ENCODE results near the gene OR1F1. TPM values are rescaled to one million over a fixed set of nuclear protein-coding genes. Genes with fewer than 3 reads are reported as not detected.

OR1F1 gene
- total RNA-seq, 1 experiment from 2014 or later: not detected

GRCh38 chr16:3234543-3234856, 46.5 kb downstream of the OR1F1 start:
- Histone ChIP-seq H3K18ac (ENCODE audit: insufficient read length, low read depth, low read length) (peak overlapping the region; percentile 18), H3K27me3 (ENCODE audit: insufficient read depth, low read length) (no peaks in the 10 kb centered on the region), H4K5ac (ENCODE audit: insufficient read length, low read depth, low read length) (no peak overlapping the region), H3K9ac (ENCODE audit: extremely low read depth, insufficient read length, low read length) (peak overlapping the region; percentile 79), H3K14ac (ENCODE audit: insufficient read depth, low read length) (peak overlapping the region; percentile 74), H3K56ac (ENCODE audit: insufficient read length, low read depth, low read length) (no peak overlapping the region), H2BK12ac (ENCODE audit: insufficient read length, low read depth, low read length) (no peak overlapping the region), H3K9me3 (ENCODE audit: control insufficient read depth, low read depth, low read length) (peaks cover 8% of the 10 kb centered on the region), H2BK15ac (ENCODE audit: low read depth, low read length) (no peak overlapping the region), H2BK20ac (ENCODE audit: low read depth, low read length, poor library complexity, severe bottlenecking) (no peak overlapping the region), H4K8ac (replicated peaks; ENCODE audit: insufficient read length, low read depth, low read length) (no peak overlapping the region), H3K4me2 (ENCODE audit: insufficient read depth, insufficient read length, low read length) (peak overlapping the region; percentile 84), H3K4ac (ENCODE audit: low read depth, low read length) (no peak overlapping the region), H3K79me1 (ENCODE audit: insufficient read depth, low read depth, low read length, poor library complexity, severe bottlenecking) (peaks cover 3% of the 10 kb centered on the region), H2AK5ac (ENCODE audit: insufficient read length, low read length) (no peak overlapping the region), H3K79me2 (ENCODE audit: insufficient read depth, low read length) (no peaks in the 10 kb centered on the region), H4K20me1 (ENCODE audit: control insufficient read depth, insufficient read depth, insufficient read length) (no peaks in the 10 kb centered on the region), H4K91ac (ENCODE audit: insufficient read length, low read depth, low read length) (no peak overlapping the region), H2BK5ac (ENCODE audit: insufficient read length, low read length) (no peak overlapping the region), H3K27ac (ENCODE audit: insufficient read length, low read depth, low read length) (no peak overlapping the region), H2BK120ac (ENCODE audit: low read depth, low read length, poor library complexity, severe bottlenecking) (no peak overlapping the region), H2AFZ (ENCODE audit: low read length) (no peak overlapping the region), H3K23me2 (ENCODE audit: insufficient read length, low read depth, low read length, poor library complexity, severe bottlenecking) (no peaks in the 10 kb centered on the region), H3K23ac (ENCODE audit: insufficient read length, low read depth, low read length) (no peak overlapping the region), H3K4me1 (ENCODE audit: insufficient read depth, low read length) (no peaks in the 10 kb centered on the region), H3T11ph (ENCODE audit: low read length) (no peak overlapping the region)
- Mint-ChIP-seq H3K9me3 (peaks cover 39 to 42% of the 10 kb centered on the region in 2 experiments), H3K4me1 (peaks cover 10 to 13% of the 10 kb centered on the region in 2 experiments), H3K27ac (peak overlapping the region in 1 of 3 experiments; percentile 83; a peak in 1 of 7 replicates), H3K27me3 (ENCODE audit: low read depth) (no peaks in the 10 kb centered on the region), H3K36me3 (ENCODE audit: insufficient read depth in 1 of 3, low read depth in 3 of 3) (peaks cover 36 to 46% (median 41%) of the 10 kb centered on the region in 3 experiments), H3K4me3 (peak overlapping the region; percentile 91 to 92)
- DNase-seq: no peak
- no CpG with 5 or more reads among the region's 18 CpGs for WGBS (ENCODE audit: extremely low coverage, insufficient read length, low lambda C conversion rate)
- TF ChIP-seq CTCF (conservative IDR thresholded peaks at IDR 0.05): no peak
